KMS-11 (cell line): Measurements from ENCODE around the gene TOP1.
A peak's percentile ranks its signal among the peaks of the same experiment; 100 is the strongest.

ENCODE experiments used
- H2AFZ ChIP-seq: fragments of 200-600 bp; sonication (generic); 2 replicates; pipeline ENCODE4 v1.6.1; 2016; ENCODE audit warnings: antibody characterized with exemption, mixed run types, low read depth
- H3K27ac ChIP-seq: fragments of 200-600 bp; sonication (generic); 2 replicates; pipeline ENCODE4 v1.6.1; 2016; ENCODE audit warnings: mild to moderate bottlenecking, mixed run types
- H3K27me3 ChIP-seq: fragments of 200-600 bp; sonication (generic); 2 replicates; pipeline ENCODE4 v1.6.1; 2017; ENCODE audit warnings: mild to moderate bottlenecking, low read depth, mixed run types, moderate library complexity; ENCODE audit not compliant: insufficient read depth
- H3K36me3 ChIP-seq: fragments of 200-600 bp; sonication (generic); 2 replicates; pipeline ENCODE4 v1.6.1; 2017; ENCODE audit warnings: mild to moderate bottlenecking, mixed run types; ENCODE audit not compliant: insufficient read depth
- H3K4me1 ChIP-seq: fragments of 200-600 bp; sonication (generic); 2 replicates; pipeline ENCODE4 v1.6.1; 2016; ENCODE audit warnings: mild to moderate bottlenecking, low read depth, mixed run types; ENCODE audit not compliant: poor library complexity, severe bottlenecking
- H3K4me2 ChIP-seq: fragments of 200-600 bp; sonication (generic); 2 replicates; pipeline ENCODE4 v1.7.0; 2016; ENCODE audit warnings: mild to moderate bottlenecking, mixed run types
- H3K4me3 ChIP-seq: fragments of 200-600 bp; sonication (generic); IDR thresholded peaks from 2 replicates; pipeline ENCODE4 v1.6.1; 2017; ENCODE audit warnings: low read depth, low read length, mixed read lengths; ENCODE audit not compliant: insufficient read depth
- H3K79me2 ChIP-seq: fragments of 200-600 bp; sonication (generic); 2 replicates; pipeline ENCODE4 v1.6.1; 2016; ENCODE audit warnings: low read depth, mixed run types; ENCODE audit not compliant: insufficient read depth
- H3K9ac ChIP-seq: fragments of 200-600 bp; sonication (generic); 2 replicates; pipeline ENCODE4 v1.6.1; 2016; ENCODE audit warnings: mild to moderate bottlenecking, mixed run types
- H4K20me1 ChIP-seq: fragments of 200-600 bp; sonication (generic); 2 replicates; pipeline ENCODE4 v1.6.1; 2016; ENCODE audit warnings: mild to moderate bottlenecking, mixed run types; ENCODE audit not compliant: insufficient read depth
- TF ChIP-seq, protein P1 (sequence below): fragments of 200-600 bp; sonication (generic); conservative IDR thresholded peaks from 2 replicates; pipeline ENCODE4 v1.6.1; 2017; ENCODE audit warnings: low read depth, mild to moderate bottlenecking, antibody characterized with exemption, low read length, moderate library complexity, mixed read lengths

Gene TOP1

DNA sequence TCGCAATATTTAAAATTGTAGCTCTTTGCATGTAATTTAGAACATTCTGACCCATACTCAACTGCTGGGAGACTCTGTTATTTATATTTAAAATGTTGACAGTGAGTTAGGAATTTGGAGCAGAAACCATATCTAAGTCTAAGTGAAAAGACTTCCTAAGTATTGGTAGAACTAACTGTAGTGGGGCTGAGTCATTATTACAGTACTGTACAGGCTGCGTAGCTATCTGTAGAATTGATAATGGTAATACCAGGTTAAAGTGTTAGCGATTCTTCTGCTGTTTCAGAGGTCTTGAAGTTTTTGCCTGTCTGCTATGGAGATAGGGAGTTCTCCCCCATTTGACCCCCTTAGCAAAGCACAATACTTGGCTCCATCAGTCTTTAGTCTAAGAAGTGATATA lies 3.6 kb downstream of the TOP1 start:
- Histone ChIP-seq H3K9ac (no peak overlapping the region), H3K36me3 (no peaks in the 10 kb centered on the region), H3K4me2 (peak overlapping the region; percentile 84), H3K79me2 (peaks cover 87% of the 10 kb centered on the region), H4K20me1 (peaks cover 37% of the 10 kb centered on the region), H2AFZ (no peak overlapping the region), H3K27ac (no peak overlapping the region), H3K4me1 (peaks cover 74% of the 10 kb centered on the region), H3K27me3 (no peaks in the 10 kb centered on the region), H3K4me3 (no peak overlapping the region)
- TF ChIP-seq, protein P1, sequence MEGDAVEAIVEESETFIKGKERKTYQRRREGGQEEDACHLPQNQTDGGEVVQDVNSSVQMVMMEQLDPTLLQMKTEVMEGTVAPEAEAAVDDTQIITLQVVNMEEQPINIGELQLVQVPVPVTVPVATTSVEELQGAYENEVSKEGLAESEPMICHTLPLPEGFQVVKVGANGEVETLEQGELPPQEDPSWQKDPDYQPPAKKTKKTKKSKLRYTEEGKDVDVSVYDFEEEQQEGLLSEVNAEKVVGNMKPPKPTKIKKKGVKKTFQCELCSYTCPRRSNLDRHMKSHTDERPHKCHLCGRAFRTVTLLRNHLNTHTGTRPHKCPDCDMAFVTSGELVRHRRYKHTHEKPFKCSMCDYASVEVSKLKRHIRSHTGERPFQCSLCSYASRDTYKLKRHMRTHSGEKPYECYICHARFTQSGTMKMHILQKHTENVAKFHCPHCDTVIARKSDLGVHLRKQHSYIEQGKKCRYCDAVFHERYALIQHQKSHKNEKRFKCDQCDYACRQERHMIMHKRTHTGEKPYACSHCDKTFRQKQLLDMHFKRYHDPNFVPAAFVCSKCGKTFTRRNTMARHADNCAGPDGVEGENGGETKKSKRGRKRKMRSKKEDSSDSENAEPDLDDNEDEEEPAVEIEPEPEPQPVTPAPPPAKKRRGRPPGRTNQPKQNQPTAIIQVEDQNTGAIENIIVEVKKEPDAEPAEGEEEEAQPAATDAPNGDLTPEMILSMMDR, result no peak

DNA sequence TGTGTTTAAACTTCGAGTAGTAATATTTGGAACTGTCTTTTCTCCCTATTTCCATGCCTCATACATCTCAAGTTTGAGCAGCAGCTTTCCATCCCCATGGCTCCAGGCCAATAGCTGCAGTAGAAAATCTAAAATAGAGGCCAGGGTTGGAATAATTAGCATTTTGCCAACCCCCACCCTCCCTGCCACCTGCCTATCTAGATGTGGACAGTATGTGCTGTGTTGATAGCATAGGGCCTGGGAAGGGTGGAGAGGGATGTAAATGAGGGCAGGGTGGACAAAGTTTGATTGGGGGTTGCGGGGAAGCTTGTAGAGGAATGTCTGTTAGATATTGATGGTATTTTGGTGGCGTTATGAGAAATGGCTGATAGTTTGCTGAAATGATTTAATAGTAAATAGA lies 5.6 kb downstream of the TOP1 start:
- no peak overlapping the region for H3K9ac ChIP-seq
- H3K36me3 ChIP-seq, result no peaks in the 10 kb centered on the region
- peaks cover 100% of the 10 kb centered on the region for H3K79me2 ChIP-seq
- peaks cover 82% of the 10 kb centered on the region for H3K4me1 ChIP-seq
- no peak overlapping the region for H3K4me3 ChIP-seq
- H4K20me1 ChIP-seq, result peaks cover 45% of the 10 kb centered on the region
- no peak overlapping the region for H2AFZ ChIP-seq
- H3K27me3 ChIP-seq, result no peaks in the 10 kb centered on the region
- H3K4me2 ChIP-seq, result 0 out of 2 replicates have a peak overlapping the region, but pooled peaks have one; percentile 16
- no peak overlapping the region for H3K27ac ChIP-seq
- TF ChIP-seq, protein P1, result no peak

DNA sequence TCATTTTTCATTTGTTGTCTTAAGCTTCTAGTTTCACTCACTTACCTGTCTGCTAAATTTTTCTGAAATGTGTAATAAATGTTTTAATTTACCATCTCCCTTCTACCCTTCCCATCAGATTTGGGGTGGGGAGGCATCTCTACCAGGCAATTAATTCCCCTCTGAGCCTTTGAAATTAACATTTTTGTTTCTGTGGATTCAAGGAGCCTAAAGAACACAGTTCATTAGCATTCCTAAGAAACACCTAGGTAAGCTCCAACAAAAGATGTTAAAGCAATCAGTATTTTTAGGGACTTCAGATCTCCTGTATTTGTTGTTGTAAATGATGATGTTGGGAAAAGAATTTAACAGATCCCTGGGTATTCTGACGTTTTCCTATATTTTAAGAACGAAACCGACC lies 6.6 kb downstream of the TOP1 start:
- no peak overlapping the region for H3K9ac ChIP-seq
- peaks cover 100% of the 10 kb centered on the region for H3K79me2 ChIP-seq
- no peak overlapping the region for H3K4me3 ChIP-seq
- no peak overlapping the region for H3K4me2 ChIP-seq
- no peak overlapping the region for H3K27ac ChIP-seq
- peaks cover 89% of the 10 kb centered on the region for H3K4me1 ChIP-seq
- no peaks in the 10 kb centered on the region for H3K36me3 ChIP-seq
- H4K20me1 ChIP-seq, result peaks cover 45% of the 10 kb centered on the region
- no peaks in the 10 kb centered on the region for H3K27me3 ChIP-seq
- TF ChIP-seq, protein P1, result no peak
- no peak overlapping the region for H2AFZ ChIP-seq

DNA sequence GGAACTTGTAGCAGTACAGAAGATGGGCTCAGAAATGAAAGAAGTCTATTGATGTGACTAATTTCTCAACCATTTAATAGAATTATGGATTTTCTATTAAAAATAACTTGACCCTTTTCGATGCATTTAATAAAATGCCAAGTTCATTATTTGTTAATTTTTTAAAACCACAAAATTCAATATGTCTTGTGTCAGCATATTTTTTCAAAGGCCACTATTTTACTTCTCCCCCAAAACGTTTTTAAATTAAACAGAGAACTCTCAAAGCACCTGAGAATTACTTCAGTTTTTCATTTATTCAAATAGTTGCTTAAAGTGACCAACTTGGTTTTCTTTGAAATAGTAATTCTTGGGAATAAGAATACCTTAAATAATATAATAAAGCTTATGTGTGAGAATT lies 8.6 kb downstream of the TOP1 start:
- H3K27me3 ChIP-seq, result no peaks in the 10 kb centered on the region
- no peak overlapping the region for H2AFZ ChIP-seq
- H4K20me1 ChIP-seq, result peaks cover 28% of the 10 kb centered on the region
- H3K27ac ChIP-seq, result no peak overlapping the region
- peaks cover 100% of the 10 kb centered on the region for H3K79me2 ChIP-seq
- H3K9ac ChIP-seq, result no peak overlapping the region
- peaks cover 89% of the 10 kb centered on the region for H3K4me1 ChIP-seq
- TF ChIP-seq, protein P1, result no peak
- H3K4me3 ChIP-seq, result no peak overlapping the region
- H3K4me2 ChIP-seq, result no peak overlapping the region
- H3K36me3 ChIP-seq, result no peaks in the 10 kb centered on the region
